Measurements from ENCODE around the gene EFNA5.

DNA sequence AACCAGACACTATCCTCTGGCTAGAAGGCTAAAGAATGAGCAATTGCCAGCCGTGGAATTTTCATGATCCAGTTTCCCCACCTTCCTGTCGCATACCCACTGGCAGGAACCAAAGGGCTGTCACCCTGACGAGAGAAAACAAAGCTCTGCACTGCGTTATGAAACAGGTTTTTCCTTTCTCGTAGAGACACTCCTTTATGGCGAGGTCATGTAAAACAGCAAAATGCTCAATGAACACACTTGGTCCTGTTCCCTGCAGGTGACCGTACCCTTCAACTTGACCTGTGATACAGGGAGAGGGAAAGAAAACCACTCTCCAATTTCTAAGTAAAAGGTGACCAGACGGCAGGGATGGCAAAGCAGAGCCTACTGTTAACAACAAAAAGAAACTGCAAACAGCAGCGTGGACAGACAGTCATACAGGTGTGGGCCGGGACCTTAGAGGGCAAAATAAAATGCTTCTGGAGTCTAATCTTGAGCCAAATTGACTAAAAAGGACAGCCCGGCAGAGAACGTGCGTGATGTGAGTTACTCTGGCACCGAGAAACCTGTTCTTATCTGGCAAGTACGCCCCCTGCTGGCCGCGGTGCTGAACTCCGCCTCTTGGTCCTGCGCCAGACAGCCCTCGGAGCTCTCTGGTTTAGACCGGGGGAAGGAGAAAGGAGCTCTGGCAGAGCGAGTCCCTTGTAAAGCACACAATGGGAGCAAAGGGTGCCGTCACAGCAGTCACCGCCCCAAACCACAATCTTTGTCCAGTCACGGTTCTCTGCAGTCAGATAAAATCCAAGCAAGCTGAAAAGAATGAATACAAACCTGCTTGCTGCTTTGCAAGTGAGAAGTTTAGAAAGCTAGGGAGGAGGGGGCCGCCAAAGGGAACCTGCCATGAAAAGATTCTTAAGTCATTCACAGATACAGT, 98.9 kb downstream of the EFNA5 start:
- TF ChIP-seq, protein P1, sequence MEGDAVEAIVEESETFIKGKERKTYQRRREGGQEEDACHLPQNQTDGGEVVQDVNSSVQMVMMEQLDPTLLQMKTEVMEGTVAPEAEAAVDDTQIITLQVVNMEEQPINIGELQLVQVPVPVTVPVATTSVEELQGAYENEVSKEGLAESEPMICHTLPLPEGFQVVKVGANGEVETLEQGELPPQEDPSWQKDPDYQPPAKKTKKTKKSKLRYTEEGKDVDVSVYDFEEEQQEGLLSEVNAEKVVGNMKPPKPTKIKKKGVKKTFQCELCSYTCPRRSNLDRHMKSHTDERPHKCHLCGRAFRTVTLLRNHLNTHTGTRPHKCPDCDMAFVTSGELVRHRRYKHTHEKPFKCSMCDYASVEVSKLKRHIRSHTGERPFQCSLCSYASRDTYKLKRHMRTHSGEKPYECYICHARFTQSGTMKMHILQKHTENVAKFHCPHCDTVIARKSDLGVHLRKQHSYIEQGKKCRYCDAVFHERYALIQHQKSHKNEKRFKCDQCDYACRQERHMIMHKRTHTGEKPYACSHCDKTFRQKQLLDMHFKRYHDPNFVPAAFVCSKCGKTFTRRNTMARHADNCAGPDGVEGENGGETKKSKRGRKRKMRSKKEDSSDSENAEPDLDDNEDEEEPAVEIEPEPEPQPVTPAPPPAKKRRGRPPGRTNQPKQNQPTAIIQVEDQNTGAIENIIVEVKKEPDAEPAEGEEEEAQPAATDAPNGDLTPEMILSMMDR (IDR thresholded peaks at IDR 0.05) = peak; percentile 89 to 97 (median 92)
- TF ChIP-seq POLR2A (IDR thresholded peaks at IDR 0.05) = peak; percentile 20
- peak; percentile 89 for TF ChIP-seq POLR2AphosphoS5 (IDR thresholded peaks at IDR 0.05)

Data from prostate gland (tissue), 2 donors.